Gastrocnemius medialis (tissue), 4 donors: ENCODE data around the gene AKAP13. TPM values are rescaled to one million over a fixed set of nuclear protein-coding genes. Genes with fewer than 3 reads are reported as not detected.

Source experiments
- ATAC-seq, 2 donors: fragments of 150-250 bp; one replicate each; pipeline ENCODE4 v1.9.1; 2016
- DNase-seq, 2 donors: peaks; one replicate each; pipeline ENCODE4 v3.0.0-alpha.2; 2019
- H3K27ac ChIP-seq, 4 donors: fragments of 200-600 bp; sonication (generic); 1 replicate in 1 of 4; 2 replicates in 3 of 4; pipeline ENCODE4 v1.5.1; 2016 to 2018; ENCODE audit warnings: mild to moderate bottlenecking in 2 of 4, moderate library complexity in 1 of 4
- H3K27me3 ChIP-seq, 3 donors: fragments of 200-600 bp; sonication (generic) in 2 of 3; 1 replicate in 1 of 3; 2 replicates in 2 of 3; pipeline versions ENCODE4 v1.5.1 to v1.6.0; 2016 to 2019; ENCODE audit warnings: mild to moderate bottlenecking in 1 of 3, moderate library complexity in 1 of 3
- H3K36me3 ChIP-seq, 2 donors: fragments of 200-600 bp; sonication (generic) in 1 of 2; one replicate each; pipeline ENCODE4 v1.5.1; 2017 to 2018
- H3K4me1 ChIP-seq, 2 donors: fragments of 200-600 bp; sonication (generic) in 1 of 2; one replicate each; pipeline ENCODE4 v1.5.1; 2016 to 2017; ENCODE audit warnings: mild to moderate bottlenecking in 2 of 2
- H3K4me3 ChIP-seq, 4 donors: fragments of 200-600 bp; sonication (generic) in 3 of 4; 1 replicate in 1 of 4; 2 replicates in 3 of 4; pipeline ENCODE4 v1.5.1; 2016 to 2019; ENCODE audit warnings: mild to moderate bottlenecking in 2 of 4
- H3K9me3 ChIP-seq, 3 donors: fragments of 200-600 bp; sonication (generic) in 2 of 3; 1 replicate in 1 of 3; 2 replicates in 2 of 3; pipeline ENCODE4 v1.5.1; 2016 to 2019
- POLR2A ChIP-seq, 2 donors: fragments of 450-650 bp; IDR thresholded peaks; one replicate each; pipeline ENCODE4 v1.6.1; 2017; ENCODE audit warnings: antibody characterized with exemption in 2 of 2, mild to moderate bottlenecking in 2 of 2, moderate library complexity in 2 of 2
- in situ Hi-C, 4 donors: fragments of 200-750 bp; cut with MboI; loops; one replicate each; pipeline versions ENCODE4 v1.15.0 to v1.8.0; 2017; ENCODE audit warnings: low sequenced_read_pairs in 4 of 4
- intact Hi-C: fragments of 100-400 bp; cut with DNase I; formaldehyde crosslinking; loops from one replicate; pipeline ENCODE4 v1.15.1; 2023; ENCODE audit warnings: low total_unique reads
- total RNA-seq, 4 donors: library from RNA; depleted of rRNA; stranded (reverse); fragments of >200 nt; gene quantifications; one replicate each; pipeline versions ENCODE4 v1.1.0 to v1.2.3, GENCODE V29; 2016
- TF ChIP-seq, protein P1 (sequence below), 5 experiments: fragments of 450-650 bp in 3 of 5; fragments of 200-600 bp in 2 of 5; sonication (generic) in 2 of 5; IDR thresholded peaks in 4 of 5; conservative IDR thresholded peaks in 1 of 5; 1 replicate in 4 of 5; 2 replicates in 1 of 5; pipeline ENCODE4 v1.5.1; 2016 to 2019; ENCODE audit warnings: antibody characterized with exemption in 5 of 5, mild to moderate bottlenecking in 3 of 5, moderate library complexity in 3 of 5

Gene AKAP13
- total RNA-seq, 4 donors from 2014 or later, result 127 to 481 (median 172) TPM

DNA sequence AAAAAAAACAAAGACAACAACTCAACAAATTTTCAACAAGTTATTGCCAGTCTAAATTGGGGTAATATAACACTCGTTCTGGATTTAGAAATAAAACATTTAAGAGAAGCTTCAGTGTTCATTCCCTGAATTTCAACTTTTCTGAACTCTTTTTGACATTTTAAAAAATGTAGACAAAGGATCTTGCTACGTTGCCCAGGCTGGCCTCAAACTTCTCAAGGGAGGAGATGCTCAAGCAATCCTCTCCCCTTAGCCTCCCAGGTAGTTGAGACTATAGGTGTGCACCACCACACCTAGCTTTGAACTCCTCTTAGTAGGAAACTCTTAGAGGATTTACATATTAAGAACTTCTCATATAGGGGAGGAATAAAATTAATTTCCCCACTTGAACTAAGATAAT lies 91.9 kb downstream of the AKAP13 start:
- Histone ChIP-seq H3K27me3 (no peaks in the 10 kb centered on the region), H3K4me3 (no peak overlapping the region), H3K9me3 (no peaks in the 10 kb centered on the region), H3K27ac (no peak overlapping the region), H3K36me3 (no peaks in the 10 kb centered on the region), H3K4me1 (peaks cover 0 to 9% of the 10 kb centered on the region in 2 donors)
- no peak for ATAC-seq
- TF ChIP-seq, protein P1, sequence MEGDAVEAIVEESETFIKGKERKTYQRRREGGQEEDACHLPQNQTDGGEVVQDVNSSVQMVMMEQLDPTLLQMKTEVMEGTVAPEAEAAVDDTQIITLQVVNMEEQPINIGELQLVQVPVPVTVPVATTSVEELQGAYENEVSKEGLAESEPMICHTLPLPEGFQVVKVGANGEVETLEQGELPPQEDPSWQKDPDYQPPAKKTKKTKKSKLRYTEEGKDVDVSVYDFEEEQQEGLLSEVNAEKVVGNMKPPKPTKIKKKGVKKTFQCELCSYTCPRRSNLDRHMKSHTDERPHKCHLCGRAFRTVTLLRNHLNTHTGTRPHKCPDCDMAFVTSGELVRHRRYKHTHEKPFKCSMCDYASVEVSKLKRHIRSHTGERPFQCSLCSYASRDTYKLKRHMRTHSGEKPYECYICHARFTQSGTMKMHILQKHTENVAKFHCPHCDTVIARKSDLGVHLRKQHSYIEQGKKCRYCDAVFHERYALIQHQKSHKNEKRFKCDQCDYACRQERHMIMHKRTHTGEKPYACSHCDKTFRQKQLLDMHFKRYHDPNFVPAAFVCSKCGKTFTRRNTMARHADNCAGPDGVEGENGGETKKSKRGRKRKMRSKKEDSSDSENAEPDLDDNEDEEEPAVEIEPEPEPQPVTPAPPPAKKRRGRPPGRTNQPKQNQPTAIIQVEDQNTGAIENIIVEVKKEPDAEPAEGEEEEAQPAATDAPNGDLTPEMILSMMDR (IDR thresholded peaks at IDR 0.05 in 4 of 5, conservative IDR thresholded peaks at IDR 0.05 in 1 of 5), result no peak
- TF ChIP-seq POLR2A (IDR thresholded peaks at IDR 0.05), result no peak
- intact Hi-C loops, result no loop called here
- no peak for DNase-seq
- in situ Hi-C loops, result no loop called here

DNA sequence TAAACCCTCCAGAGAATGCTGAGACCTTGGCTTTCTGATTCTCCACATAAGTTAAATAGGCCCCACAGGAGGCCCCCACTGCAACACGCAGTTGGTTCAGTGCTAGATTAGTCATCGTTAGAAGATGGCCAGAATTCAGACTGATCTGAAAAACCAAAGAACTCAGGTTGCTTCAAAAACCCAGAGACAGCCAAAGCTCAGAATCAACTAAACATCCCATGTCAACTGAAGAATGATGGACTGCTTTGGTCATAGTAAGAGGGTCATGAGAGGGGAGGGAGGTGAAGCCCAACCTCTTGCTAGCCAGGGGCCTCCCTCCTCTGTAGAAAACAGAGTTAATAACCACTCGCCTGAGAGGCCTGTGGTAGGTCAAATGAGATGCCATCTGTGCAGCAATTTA lies 93.1 kb downstream of the AKAP13 start:
- Histone ChIP-seq H3K9me3 (no peaks in the 10 kb centered on the region), H3K36me3 (no peaks in the 10 kb centered on the region), H3K4me3 (no peak overlapping the region), H3K4me1 (peaks cover 3 to 9% of the 10 kb centered on the region in 2 donors), H3K27me3 (no peaks in the 10 kb centered on the region), H3K27ac (no peak overlapping the region)
- ATAC-seq (no peak), DNase-seq (no peak)
- in situ Hi-C loops (no loop called here), intact Hi-C loops (no loop called here)
- TF ChIP-seq, protein P1 (IDR thresholded peaks at IDR 0.05 in 4 of 5, conservative IDR thresholded peaks at IDR 0.05 in 1 of 5), result no peak

DNA sequence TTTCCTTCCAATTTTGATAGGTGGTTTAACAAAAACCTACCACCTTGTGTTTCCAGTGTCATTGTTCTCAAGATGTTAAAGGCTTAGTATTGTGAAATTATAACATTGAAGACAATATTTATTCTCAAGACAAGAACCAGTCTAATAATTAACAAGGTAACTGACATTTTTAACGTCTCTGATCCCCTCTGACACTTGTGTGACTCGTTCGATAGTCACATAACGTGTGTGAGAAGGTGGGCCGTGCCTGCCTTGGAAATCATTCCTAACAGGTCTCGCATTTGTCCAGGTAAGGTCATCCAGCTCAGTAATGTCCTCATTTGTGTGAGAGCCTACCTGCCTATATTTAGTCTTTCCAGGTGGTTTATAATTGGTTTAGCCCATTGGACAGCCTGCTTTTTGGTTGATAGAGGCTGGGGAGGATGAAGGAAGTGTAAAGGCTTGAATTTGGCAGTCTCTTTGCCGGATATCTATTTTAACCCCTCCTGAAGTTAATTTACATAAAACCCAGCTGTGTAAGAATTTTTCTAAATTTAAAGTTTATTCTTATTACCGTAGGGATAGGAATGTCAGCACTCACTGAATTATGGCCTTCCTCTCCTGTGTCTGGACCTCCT lies 94.4 kb downstream of the AKAP13 start:
- H3K27me3 ChIP-seq, result no peaks in the 10 kb centered on the region
- in situ Hi-C loops (loop anchor here in 3 of 4 donors (25.0 kb wide), 3 partner anchors 212 to 362 kb away; no protein-coding TSS in a partner anchor), intact Hi-C loops (no loop called here)
- TF ChIP-seq POLR2A (IDR thresholded peaks at IDR 0.05), result no peak
- TF ChIP-seq, protein P1 (IDR thresholded peaks at IDR 0.05 in 4 of 5, conservative IDR thresholded peaks at IDR 0.05 in 1 of 5), result no peak
- H3K36me3 ChIP-seq, result no peaks in the 10 kb centered on the region
- no peak for ATAC-seq
- DNase-seq, result no peak
- no peak overlapping the region for H3K27ac ChIP-seq
- no peaks in the 10 kb centered on the region for H3K9me3 ChIP-seq
- H3K4me1 ChIP-seq, result peaks cover 14 to 15% of the 10 kb centered on the region in 2 donors
- no peak overlapping the region for H3K4me3 ChIP-seq

DNA sequence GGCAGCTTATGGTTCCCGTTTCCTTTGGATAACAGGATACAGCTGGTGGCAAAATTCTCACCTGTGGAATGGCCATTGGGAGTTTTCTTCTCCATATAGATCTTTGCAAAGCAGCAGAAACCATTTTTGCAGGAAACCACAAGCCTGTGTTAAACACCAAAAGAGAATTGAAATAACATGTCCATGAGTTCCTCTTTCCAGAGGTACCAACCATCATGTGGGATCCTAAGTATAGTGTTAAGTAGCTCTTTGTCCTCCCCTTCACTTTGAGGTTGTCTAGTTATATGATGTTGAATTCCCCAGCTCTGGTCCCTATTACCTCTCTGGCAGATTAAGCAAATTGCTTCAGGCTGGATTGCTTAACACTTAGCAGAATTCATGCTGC lies 94.9 kb downstream of the AKAP13 start:
- Histone ChIP-seq H3K36me3 (no peaks in the 10 kb centered on the region), H3K27me3 (no peaks in the 10 kb centered on the region), H3K9me3 (no peaks in the 10 kb centered on the region), H3K27ac (no peak overlapping the region), H3K4me3 (no peak overlapping the region), H3K4me1 (peaks cover 9 to 15% of the 10 kb centered on the region in 2 donors)
- ATAC-seq (no peak), DNase-seq (no peak)
- intact Hi-C loops, result no loop called here
- no peak for TF ChIP-seq POLR2A (IDR thresholded peaks at IDR 0.05)
- TF ChIP-seq, protein P1 (IDR thresholded peaks at IDR 0.05 in 4 of 5, conservative IDR thresholded peaks at IDR 0.05 in 1 of 5), result no peak
- in situ Hi-C loops, result loop anchor here in 3 of 4 donors (25.0 kb wide), 3 partner anchors 212 to 362 kb away; no protein-coding TSS in a partner anchor
